RPMI7951 (cell line): ENCODE data around the gene DYNLT5. TPM values are rescaled to one million over a fixed set of nuclear protein-coding genes. Genes with fewer than 3 reads are reported as not detected.
"Not testable (repeated sequence)": the region's sequence is repeated elsewhere in the genome, so short reads cannot be mapped to it uniquely, and the experiment has no call there.

Experiments used
- DNase-seq: peaks from one replicate; pipeline ENCODE4 v3.0.0-alpha.2; 2012; ENCODE audit warnings: low read depth
- total RNA-seq: library from RNA; depleted of rRNA; stranded (reverse); fragments of >200 nt; shearing (Covaris generic); gene quantifications from 2 replicates; pipeline ENCODE4 v1.2.3, GENCODE V29; 2014; rRNA removed

The DYNLT5 gene, protein sequence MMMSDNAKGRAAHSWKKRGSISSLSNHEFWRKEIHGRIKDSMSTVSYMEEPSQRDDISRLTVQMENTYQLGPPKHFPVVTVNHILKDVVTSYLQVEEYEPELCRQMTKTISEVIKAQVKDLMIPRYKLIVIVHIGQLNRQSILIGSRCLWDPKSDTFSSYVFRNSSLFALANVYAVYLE
- not detected in 2 replicates for total RNA-seq

DNA sequence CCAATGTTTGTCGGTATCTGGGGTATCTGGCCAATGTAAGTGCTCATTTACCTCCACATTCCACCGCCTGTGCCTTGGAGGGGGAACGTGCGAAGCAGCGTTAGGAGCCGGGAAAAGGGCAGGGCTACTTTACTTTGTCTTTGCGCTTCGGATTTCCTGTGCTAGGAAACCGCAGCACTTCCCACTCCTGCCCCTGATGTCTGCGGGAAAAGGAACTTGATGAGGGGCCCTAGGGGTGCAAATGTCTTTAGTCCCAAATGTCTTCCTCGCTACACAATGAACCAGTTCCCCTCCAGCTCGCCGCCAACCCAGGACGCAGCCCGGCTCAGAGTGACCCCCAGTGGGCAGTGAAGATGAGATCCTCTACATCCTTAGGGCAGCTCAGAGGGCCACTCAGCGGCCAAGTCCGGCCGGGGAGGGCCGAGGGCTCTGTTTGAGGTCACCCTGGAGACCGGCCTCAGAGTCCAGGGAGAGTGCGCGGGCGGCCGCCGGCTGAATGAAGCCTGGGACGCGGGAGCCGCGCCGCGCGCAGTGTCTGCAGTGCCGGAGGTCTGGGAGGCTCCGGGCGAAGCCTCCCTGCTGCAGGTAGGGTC, at the start of gene DYNLT5:
TSS of gene DYNLT5 (plus strand) at position 460 of the 593 bp plus-strand sequence. CDS start 2,200 bp downstream, outside the sequence.
- DNase-seq: no peak

DNA sequence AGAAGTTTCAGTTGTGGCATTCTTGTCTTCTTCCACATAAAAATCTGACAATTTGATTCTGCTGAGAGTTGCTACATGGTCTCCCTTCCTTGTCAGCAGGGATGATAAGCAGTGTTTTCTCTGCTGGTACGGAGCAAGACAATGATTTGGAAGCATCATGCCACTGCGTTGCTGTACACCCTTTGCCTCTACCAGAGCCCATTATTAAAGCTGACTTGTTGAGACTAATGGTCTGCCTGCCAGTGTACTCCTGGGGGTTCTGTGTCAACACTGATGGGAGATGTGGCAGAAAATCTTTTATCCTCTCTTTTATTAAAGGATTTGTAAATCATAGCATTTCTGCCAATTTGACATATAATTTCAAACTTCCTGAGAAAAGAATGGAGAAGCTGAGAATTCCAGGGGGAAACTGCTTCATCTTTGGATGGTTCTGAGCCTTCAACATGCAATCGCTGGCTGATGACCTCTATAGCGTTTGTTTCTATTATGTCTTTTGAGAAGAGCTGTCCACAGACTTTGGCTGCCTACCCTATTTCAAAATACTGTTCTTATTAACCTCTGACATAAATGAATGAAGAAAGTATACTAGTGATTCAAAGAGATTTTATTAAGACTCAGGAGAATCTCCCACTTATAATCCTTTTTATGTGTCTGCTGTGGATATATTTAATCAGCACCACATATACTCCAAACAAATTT, 47.9 kb upstream of the DYNLT5 start:
- no peak for DNase-seq

DNA sequence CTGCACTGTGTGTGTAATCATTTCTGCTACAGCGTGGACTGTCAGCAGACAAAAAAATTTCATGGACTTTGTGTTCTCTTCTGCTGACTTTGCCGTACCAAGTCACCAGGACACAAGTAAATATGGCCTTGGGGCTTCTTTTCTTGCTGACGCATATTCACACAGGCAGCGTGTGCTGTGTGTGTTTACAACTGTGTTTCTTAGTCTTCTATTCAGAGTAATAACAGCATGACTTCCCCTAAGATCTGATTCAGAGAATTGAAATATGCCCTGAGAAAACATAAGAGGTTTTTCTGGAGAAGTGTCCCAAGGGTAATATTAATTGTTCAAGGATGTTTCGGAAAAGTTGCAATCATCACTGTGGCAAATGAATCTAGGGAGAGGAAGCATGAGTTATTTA, 47.1 kb upstream of the DYNLT5 start:
- peak; percentile 78 for DNase-seq

DNA sequence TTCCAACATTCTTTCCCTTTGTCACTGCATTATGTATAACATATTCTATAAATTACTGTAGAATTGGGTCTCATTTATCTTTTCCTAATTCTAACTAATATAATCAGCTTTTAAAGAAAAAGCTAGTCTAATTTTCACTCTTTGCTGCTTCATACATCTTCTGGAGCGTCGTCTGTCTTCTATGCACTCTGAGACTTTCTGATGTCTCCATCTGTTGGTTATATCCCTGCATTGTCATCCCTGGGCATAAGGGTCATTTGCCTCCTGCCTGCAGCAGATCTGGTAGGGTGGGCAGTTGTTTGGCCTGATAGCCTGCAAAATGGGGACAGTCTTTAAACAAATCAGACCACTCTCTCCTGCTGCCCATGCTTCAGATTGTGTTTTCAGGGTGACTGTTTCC, 40.8 kb upstream of the DYNLT5 start:
- peak; percentile 37 for DNase-seq

DNA sequence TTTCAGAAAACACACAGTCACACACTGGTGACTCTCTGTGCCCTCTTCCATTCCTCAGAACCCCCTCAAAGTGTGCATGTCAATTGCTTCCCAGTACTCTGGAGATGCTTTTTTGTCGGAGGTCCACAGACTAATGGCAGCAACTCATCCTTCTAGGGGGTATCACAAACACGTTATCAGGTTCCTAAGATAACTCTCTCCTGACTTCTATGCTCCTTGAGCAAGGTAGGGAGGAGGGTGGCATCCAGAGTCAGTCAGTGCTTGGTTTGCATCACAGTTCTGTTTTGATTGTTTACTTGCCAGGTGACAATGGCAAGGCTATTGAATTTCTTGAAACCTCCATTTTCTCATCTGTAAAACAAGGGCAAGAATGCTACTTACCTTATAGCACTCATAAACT, 39.4 kb upstream of the DYNLT5 start:
- no peak for DNase-seq

DNA sequence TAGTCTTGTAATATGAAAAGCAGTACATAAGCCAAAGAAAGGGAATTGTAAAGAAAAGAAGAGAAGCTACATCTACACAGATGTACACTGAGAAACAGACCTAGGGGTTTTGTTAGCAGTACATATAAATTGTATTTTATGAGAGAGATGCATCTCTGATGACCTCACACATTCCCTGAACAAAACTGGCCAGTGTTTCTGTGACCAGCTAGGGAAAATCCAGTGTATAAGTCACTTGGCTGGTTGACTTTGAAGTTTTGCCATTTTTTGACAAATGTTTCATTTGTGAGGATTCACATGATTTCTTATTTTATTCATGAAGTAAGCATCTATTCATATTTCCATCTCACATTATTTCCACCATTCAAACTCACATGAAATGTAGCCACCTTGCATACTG, 28.3 kb upstream of the DYNLT5 start:
- peak; percentile 32 for DNase-seq

DNA sequence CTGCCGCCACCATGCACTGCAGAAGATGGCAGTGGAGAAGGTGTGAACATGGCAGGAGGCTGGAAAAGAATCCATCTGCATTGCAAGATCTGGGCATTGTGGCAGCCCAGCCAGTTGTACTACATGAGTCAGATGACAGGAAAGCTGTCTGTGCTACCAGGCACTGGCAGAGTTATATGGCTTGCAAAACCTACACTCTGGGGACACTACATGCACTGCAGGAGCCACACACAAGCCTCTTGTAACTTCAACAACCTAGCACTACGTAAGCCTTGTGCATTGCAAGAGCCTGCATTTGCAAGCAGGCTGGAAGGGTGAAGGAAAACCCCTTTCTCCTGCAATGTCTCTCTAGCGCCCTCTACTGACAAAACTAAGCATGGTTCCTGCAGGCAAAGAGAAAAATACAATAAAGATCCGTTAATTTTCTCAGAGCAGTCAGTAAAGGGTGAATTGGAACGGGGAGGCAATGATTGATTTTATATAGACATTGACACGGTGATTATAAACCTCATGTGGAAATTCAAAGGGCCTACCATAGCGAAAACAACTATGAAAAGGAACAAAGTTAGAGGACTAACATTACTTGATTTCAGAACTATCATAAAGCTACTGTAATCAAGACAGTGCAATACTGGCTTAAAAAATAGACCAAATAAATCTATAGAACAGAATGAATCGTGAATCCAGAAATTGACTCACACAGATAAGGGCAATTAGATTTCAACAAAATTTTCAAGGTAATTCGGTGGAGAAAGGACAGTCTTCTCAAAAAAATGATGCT, 26.2 kb upstream of the DYNLT5 start:
- DNase-seq: peak; percentile 65

DNA sequence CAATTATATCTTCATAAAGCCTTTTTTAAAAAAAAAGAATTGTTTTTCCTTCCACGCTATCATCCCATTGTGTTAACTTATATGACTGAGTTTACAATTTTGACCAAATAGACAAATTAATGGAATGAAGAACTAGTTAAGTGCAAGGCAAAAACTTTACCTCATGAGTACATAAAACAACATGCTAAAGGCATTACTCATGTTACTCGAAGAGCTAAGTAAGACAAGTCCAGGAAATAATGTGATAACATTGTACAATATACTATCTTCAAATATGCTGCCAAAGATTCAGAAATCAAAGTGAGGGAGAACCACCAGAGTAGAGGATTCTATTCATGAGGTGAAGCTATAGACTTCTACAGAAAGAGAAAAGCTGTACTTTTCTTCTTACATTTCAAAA, 24.2 kb upstream of the DYNLT5 start:
- DNase-seq: no peak

DNA sequence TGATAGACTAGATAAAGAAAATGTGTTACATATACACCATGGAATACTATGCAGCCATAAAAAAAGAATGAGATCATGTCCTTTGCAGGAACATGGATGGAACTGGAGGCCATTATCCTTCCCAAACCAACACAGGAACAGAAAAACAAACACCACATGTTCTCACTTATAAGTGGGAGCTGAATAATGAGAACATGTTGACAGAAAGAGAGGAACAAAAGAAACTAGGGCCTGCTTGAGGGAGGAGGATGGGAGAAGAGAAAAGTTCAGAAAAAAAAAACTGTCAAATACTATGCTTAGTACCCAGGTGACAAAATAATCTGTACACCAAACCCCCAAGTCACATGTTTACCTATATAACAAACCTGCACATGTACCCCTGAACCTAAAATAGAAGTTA, 23.5 kb upstream of the DYNLT5 start:
- not testable (repeated sequence) for DNase-seq

DNA sequence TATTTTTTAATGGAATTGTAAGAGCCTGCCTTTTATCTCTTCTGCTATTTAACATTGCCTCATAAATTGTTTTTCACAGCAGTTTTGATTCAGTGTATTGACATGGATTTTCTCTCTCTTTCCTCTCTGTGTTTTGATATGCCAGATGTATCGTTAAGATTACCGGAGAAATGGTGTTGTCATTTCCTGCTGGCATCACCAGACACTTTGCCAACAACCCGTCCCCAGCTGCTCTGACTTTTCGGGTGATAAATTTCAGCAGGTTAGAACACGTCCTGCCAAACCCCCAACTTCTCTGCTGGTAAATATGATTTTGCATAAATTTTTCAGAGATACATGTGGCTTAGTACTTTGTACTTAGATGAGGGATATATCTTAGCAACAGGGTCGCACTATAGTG, 23.1 kb upstream of the DYNLT5 start:
- no peak for DNase-seq

DNA sequence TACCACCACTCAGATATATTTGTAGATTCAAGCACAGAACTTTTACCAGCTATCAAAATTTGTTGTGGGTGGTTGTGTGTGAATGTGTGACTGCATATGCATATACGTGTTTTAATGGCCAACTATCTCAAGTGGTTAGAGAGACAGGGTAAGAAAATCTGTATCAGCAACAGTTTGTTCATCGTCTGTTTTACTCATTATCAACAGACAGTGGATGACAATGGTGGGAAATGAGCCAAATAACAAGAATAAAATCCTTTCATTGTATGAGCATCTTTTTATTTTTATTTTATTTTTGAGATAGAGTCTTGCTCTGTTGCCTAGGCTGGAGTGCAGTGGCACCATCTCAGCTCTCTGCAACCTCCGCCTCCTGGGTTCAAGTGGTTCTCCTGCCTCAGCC, 22.7 kb upstream of the DYNLT5 start:
- DNase-seq: no peak

DNA sequence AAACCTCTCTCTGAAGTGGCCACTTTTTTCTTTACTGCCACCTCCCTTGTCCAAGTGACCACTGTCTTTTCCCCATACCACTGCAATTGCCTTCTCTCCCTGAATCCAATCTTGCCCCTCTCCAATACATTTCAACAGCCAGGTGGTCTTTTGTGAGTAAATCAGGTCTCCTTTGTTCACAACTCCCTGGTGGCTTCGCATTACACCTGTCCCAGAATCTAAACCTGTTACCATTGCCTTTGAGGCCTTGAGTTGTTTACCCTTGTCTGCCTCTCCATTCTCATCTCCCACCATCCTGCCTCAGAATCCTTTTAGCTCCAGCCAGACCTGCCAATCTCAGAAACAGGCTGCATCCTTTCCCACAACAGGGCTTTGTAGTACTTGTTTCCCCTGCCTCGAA, 21.8 kb upstream of the DYNLT5 start:
- DNase-seq: no peak

DNA sequence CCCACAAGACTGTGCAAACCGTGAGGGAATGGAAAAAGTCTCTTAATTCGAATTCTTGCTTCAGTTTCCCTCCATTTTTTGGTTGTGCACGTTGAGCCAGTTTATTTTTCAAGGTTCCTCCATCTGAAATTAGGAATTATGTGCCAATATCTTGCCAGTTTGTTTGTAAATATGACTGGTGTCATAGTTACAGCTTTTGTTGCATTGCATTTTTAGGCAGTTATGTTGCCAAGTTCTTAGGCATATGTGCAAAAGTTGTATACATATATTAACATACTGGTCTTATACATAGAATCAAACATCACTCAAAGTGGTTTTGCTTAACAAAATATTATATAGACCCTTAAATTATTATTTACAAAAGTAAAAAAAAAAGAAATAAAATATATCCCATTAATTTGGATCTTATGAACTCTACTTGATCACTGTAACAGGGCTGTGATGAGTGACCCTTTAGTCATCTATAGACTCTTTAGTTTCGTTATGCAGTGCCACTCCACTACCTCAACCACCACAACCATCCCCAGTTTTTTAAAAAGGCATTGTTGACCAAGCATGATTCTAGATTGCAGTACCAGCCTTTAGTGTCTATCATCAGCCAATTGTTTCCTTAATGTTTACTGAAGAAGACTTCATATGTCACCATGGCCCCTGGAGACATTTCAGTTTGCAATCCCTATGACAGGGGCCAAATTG, 20.9 kb upstream of the DYNLT5 start:
- peak; percentile 3 for DNase-seq

DNA sequence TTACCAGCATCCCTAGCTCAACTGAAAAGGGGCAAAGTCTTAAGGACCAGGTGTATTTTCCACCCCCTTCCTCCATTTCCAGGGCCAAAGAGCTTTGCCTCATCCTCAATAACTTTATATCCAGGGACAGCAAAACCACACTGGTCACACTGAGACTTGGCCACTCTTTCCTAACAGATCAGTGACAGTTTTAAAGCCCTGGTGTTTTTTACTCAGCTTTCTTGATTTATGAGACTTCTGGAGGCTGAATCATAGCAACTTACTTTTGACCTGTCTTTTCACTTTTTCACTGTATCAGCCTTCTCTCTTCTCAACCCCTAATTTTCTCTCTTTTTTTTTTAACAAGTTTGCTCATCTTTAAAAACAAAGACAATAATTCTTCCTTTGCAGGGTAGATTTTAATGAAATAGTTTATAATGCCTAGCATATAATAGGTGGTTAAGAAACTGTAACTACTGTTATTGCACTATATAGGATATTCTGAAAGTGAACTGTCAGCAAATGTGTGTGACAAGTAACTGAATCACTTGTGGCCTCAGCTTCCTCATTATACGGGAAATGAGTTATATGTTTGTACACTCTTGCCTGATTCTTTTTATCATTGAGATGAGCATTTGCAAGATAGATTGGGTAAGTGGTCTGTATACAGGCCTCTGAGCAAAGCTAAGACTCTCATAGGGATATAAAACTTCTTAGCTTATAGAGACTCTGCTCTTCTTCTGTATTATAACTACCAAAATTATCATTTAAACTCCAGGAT, 19.7 kb upstream of the DYNLT5 start:
- peak; percentile 21 for DNase-seq

DNA sequence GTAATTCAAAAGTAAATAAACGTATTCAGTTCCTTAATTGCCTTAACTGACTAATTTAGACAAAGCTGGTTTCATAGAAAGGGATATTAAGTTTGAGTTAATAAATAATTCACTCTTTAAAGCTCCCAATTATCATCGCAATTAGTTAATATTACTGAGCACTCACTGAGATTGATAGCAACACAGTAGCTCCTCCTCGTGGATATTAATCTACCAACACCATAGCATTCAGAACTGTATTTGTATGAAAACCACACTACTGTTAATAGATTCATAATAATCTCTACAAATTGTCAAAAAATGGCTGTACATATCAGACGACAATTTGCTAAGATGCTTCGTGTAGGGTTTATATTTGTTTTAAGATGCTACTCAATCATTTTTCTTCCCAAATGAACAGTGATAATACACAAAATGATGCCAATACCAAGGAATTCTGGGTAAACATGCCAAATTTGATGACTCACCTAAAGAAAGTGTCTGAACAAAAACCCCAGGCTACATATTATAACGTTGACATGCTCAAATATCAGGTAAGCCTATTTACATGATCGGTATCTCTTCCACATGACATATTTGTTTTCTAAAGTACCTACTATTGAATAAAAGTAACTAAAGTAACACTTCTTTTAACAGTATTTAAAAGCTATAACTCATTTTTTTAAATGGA, 18.8 kb upstream of the DYNLT5 start:
- peak; percentile 40 for DNase-seq

DNA sequence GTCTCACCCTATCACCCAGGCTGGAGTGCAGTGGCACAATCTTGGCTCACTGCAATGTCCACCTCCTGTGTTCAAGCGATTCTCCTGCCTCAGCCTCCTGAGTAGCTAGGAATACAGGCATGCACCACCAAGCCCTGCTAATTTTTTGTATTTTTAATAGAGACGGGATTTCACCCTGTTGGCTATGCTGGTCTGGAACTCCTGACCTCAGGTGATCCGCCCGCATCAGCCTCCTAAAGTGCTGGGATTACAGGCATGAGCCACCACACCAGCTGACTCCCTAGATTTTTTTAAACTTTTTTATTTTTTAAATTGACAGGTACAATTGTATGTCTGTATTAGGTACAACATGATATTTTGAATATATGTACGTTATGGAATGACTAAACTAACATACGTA, 17.7 kb upstream of the DYNLT5 start:
- not testable (repeated sequence) for DNase-seq

DNA sequence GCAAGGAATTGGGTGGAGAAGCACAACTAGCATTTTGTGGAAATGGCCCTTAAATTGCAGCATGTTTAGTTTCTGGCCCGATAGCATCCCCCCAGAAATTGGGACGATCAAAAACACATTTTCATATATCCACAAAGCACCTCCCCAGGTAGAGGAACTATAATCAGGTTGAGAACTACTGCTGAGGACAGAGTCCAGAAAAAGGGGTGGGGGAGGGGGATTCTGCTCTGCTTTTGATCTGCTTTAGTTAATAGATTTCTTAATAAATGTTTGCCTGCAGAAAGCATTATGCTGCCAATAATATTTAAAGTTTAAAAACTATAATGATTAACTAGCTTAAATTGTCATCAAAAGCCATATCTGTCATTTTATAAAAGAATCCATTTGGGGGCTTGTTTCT, 14.4 kb upstream of the DYNLT5 start:
- no peak for DNase-seq

DNA sequence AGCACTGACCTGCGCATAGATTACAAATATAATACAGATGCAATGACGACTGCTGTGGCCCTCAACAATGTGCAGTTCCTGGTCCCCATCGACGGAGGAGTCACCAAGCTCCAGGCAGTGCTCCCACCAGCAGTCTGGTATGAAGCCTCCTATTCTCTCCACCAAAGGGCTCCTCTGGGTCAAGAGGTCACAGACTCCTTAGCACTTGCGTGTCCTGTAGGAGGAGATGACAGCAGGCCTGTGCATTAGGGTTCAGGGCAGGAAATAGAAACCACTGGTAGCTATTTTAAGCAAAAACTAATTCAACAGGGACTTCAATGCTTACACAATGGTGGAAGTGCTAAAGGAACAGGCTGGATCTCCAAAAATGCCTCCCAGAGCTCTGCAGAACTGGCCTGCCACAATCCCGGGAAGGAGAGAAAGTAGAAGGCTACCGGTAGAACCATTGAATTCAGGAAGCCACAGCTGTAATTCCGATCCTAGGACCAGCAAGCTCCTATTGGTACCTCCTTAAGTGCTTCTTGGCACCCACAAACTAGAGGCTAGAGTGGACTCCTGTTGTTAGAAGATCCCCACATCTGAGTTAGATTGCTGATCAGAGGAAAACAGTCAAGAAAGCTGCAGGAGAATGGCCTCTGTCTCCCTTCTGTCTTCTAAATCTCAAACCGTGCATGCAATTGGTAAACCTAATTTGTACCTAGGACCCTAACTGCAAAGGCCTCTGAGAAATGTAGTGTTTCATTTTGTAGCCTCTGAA, 12.7 kb upstream of the DYNLT5 start:
- no peak for DNase-seq

DNA sequence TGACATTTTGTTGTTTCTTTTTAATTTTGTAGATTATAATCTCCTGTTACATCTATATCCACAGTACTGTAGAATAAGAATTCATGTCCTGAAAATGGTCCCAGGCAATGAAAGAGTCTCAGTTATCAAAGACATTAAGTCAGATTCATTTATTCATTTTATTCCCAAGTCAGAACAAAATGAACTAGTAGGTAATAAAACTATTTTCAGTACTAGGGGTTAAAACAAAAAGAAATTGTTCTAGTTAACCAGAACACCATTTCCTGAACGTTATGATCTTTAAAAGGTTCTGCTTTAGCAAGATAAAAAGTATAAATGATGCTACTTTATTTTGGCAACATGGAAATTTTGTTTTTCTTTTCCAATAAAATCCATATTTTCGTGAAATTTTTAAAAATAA, 6.8 kb upstream of the DYNLT5 start:
- no peak for DNase-seq

DNA sequence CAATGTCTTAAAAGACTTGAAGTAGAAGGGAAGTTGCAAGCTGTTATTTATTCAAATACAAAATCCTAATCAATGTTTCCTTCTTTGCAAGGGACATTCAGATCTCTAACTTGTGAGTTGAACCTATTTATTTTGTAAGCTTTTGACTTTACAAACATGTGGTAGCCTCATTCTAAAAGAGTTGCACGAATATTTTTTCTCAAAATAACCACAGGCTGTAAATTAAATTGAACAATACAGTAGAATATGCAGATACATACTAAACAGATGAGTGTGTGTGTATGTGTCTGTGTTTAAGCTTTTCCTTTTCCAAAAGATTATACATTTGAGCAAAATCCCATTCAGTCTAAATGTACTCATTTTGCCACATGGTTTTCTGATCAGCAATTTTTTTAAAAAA, 4.8 kb upstream of the DYNLT5 start:
- no peak for DNase-seq
